H9 (cell line): ENCODE measurements around the gene AMOTL1. TPM values are rescaled to one million over a fixed set of nuclear protein-coding genes. Genes with fewer than 3 reads are reported as not detected.

ENCODE experiments used
- DNase-seq: peaks from one replicate; pipeline ENCODE4 v3.0.0-alpha.2; 2017
- H2AFZ ChIP-seq: one replicate; pipeline ENCODE4 v1.6.1; 2013; ENCODE audit warnings: mild to moderate bottlenecking, low read length, control low read depth, moderate library complexity
- H2AK5ac ChIP-seq: 2 replicates; pipeline ENCODE4 v1.6.1; 2013; ENCODE audit warnings: low read length, control low read depth, mixed read lengths; ENCODE audit not compliant: insufficient read length
- H2BK120ac ChIP-seq: one replicate; pipeline ENCODE4 v1.6.1; 2013; ENCODE audit warnings: low read depth, mild to moderate bottlenecking, low read length, control low read depth, inconsistent platforms; ENCODE audit not compliant: poor library complexity, severe bottlenecking
- H2BK12ac ChIP-seq: 2 replicates; pipeline ENCODE4 v1.6.1; 2013; ENCODE audit warnings: low read length, control low read depth, mixed read lengths, low read depth; ENCODE audit not compliant: insufficient read length
- H2BK15ac ChIP-seq: 2 replicates; pipeline ENCODE4 v1.6.1; 2013; ENCODE audit warnings: low read depth, low read length, control low read depth
- H2BK20ac ChIP-seq: one replicate; pipeline ENCODE4 v1.6.1; 2013; ENCODE audit warnings: low read depth, mild to moderate bottlenecking, low read length, control low read depth, inconsistent platforms; ENCODE audit not compliant: poor library complexity, severe bottlenecking
- H2BK5ac ChIP-seq: 2 replicates; pipeline ENCODE4 v1.6.1; 2013; ENCODE audit warnings: low read length, control low read depth, mixed read lengths; ENCODE audit not compliant: insufficient read length
- H3K14ac ChIP-seq: 2 replicates; pipeline ENCODE4 v1.6.1; 2013; ENCODE audit warnings: low read length, control low read depth; ENCODE audit not compliant: insufficient read depth
- H3K18ac ChIP-seq: 2 replicates; pipeline ENCODE4 v1.6.1; 2013; ENCODE audit warnings: low read depth, mild to moderate bottlenecking, mixed read lengths, low read length, control low read depth; ENCODE audit not compliant: insufficient read length
- H3K23ac ChIP-seq: 2 replicates; pipeline ENCODE4 v1.6.1; 2013; ENCODE audit warnings: low read length, control low read depth, mixed read lengths, low read depth; ENCODE audit not compliant: insufficient read length
- H3K23me2 ChIP-seq: 2 replicates; pipeline ENCODE4 v1.6.1; 2013; ENCODE audit warnings: low read depth, mild to moderate bottlenecking, mixed read lengths, low read length, control low read depth; ENCODE audit not compliant: insufficient read length, poor library complexity, severe bottlenecking
- H3K27ac ChIP-seq: 2 replicates; pipeline ENCODE4 v1.5.1; 2013; ENCODE audit warnings: low read length, control low read depth, mixed read lengths, low read depth; ENCODE audit not compliant: insufficient read length
- H3K27me3 ChIP-seq: 2 replicates; pipeline ENCODE4 v1.6.1; 2013; ENCODE audit warnings: low read length, control low read depth, inconsistent platforms; ENCODE audit not compliant: insufficient read depth
- H3K4ac ChIP-seq: 2 replicates; pipeline ENCODE4 v1.6.1; 2013; ENCODE audit warnings: low read depth, mild to moderate bottlenecking, control low read depth, inconsistent platforms, low read length, moderate library complexity
- H3K4me1 ChIP-seq: 2 replicates; pipeline ENCODE4 v1.6.1; 2013; ENCODE audit warnings: low read length, control low read depth, inconsistent platforms; ENCODE audit not compliant: insufficient read depth
- H3K4me2 ChIP-seq: 2 replicates; pipeline ENCODE4 v1.6.1; 2013; ENCODE audit warnings: low read length, control low read depth, mixed read lengths; ENCODE audit not compliant: insufficient read length, insufficient read depth
- H3K56ac ChIP-seq: 2 replicates; pipeline ENCODE4 v1.6.1; 2013; ENCODE audit warnings: low read depth, mild to moderate bottlenecking, mixed read lengths, low read length, control low read depth; ENCODE audit not compliant: insufficient read length
- H3K79me1 ChIP-seq: 2 replicates; pipeline ENCODE4 v1.6.1; 2013; ENCODE audit warnings: low read depth, mild to moderate bottlenecking, moderate library complexity, low read length, control low read depth, inconsistent platforms; ENCODE audit not compliant: insufficient read depth, poor library complexity, severe bottlenecking
- H3K79me2 ChIP-seq: 2 replicates; pipeline ENCODE4 v1.6.1; 2013; ENCODE audit warnings: low read length, control low read depth, inconsistent platforms; ENCODE audit not compliant: insufficient read depth
- H3K9ac ChIP-seq: 2 replicates; pipeline ENCODE4 v1.6.1; 2013; ENCODE audit warnings: low read length, control low read depth, mixed read lengths; ENCODE audit not compliant: insufficient read length; ENCODE audit errors: extremely low read depth
- H3K9me3 ChIP-seq: one replicate; pipeline ENCODE4 v1.6.1; 2013; ENCODE audit warnings: low read depth, low read length, inconsistent platforms; ENCODE audit not compliant: control insufficient read depth
- H3T11ph ChIP-seq: one replicate; pipeline ENCODE4 v1.6.1; 2013; ENCODE audit warnings: mild to moderate bottlenecking, low read length, control low read depth, inconsistent platforms
- H4K20me1 ChIP-seq: one replicate; pipeline ENCODE4 v1.6.1; 2013; ENCODE audit not compliant: control insufficient read depth, insufficient read length, insufficient read depth
- H4K5ac ChIP-seq: 2 replicates; pipeline ENCODE4 v1.6.1; 2013; ENCODE audit warnings: low read depth, mild to moderate bottlenecking, mixed read lengths, low read length, control low read depth; ENCODE audit not compliant: insufficient read length
- H4K8ac ChIP-seq: replicated peaks from 2 replicates; pipeline ENCODE4 v1.6.1; 2013; ENCODE audit warnings: low read length, control low read depth, mixed read lengths, low read depth; ENCODE audit not compliant: insufficient read length
- H4K91ac ChIP-seq: 2 replicates; pipeline ENCODE4 v1.6.1; 2013; ENCODE audit warnings: low read depth, mild to moderate bottlenecking, moderate library complexity, mixed read lengths, low read length, control low read depth; ENCODE audit not compliant: insufficient read length
- H3K27ac Mint-ChIP-seq, 3 experiments: 2 replicates in 2 of 3; 3 replicates in 1 of 3; pipeline ENCODE4 v1.8.0; 2020 to 2021; ENCODE audit warnings: mixed read lengths in 3 of 3, mild to moderate bottlenecking in 1 of 3, moderate library complexity in 1 of 3
- H3K27me3 Mint-ChIP-seq: 2 replicates; pipeline ENCODE4 v1.8.0; 2021; ENCODE audit warnings: low read depth, mild to moderate bottlenecking, moderate library complexity, mixed read lengths
- H3K36me3 Mint-ChIP-seq, 3 experiments: 2 replicates in 2 of 3; 3 replicates in 1 of 3; pipeline ENCODE4 v1.8.0; 2020 to 2021; ENCODE audit warnings: low read depth in 3 of 3, mixed read lengths in 3 of 3; ENCODE audit not compliant: insufficient read depth in 1 of 3
- H3K4me1 Mint-ChIP-seq, 2 experiments: 2 replicates each; pipeline ENCODE4 v1.8.0; 2020; ENCODE audit warnings: mixed read lengths in 2 of 2
- H3K4me3 Mint-ChIP-seq, 2 experiments: 2 replicates in 1 of 2; 3 replicates in 1 of 2; pipeline ENCODE4 v1.8.0; 2020 to 2021; ENCODE audit warnings: mild to moderate bottlenecking in 2 of 2, mixed read lengths in 2 of 2, moderate library complexity in 1 of 2
- H3K9me3 Mint-ChIP-seq, 2 experiments: 2 replicates in 1 of 2; 3 replicates in 1 of 2; pipeline ENCODE4 v1.8.0; 2020; ENCODE audit warnings: mild to moderate bottlenecking in 2 of 2, mixed read lengths in 2 of 2, moderate library complexity in 1 of 2
- CTCF ChIP-seq: fragments of 200-600 bp; sonication (generic); conservative IDR thresholded peaks from 3 replicates; pipeline ENCODE4 v1.8.0; 2021; ENCODE audit warnings: antibody characterized with exemption, mild to moderate bottlenecking
- WGBS: extraction: QIAGEN DNeasy Blood & Tissue Kit; methylation state at CpG from one replicate; pipeline ENCODE4 v1.1.7; 2013; ENCODE audit warnings: missing lambda C conversion rate, low lambda C conversion rate, mixed read lengths; ENCODE audit not compliant: insufficient read length; ENCODE audit errors: extremely low coverage; 5-methylcytosine and 5-hydroxymethylcytosine counted together
- total RNA-seq: library from RNA; stranded (reverse); gene quantifications from 2 replicates; pipeline ENCODE4 v1.2.1, GENCODE V29; 2021

Gene AMOTL1
- total RNA-seq, 1 experiment from 2014 or later: 18.5 TPM

DNA sequence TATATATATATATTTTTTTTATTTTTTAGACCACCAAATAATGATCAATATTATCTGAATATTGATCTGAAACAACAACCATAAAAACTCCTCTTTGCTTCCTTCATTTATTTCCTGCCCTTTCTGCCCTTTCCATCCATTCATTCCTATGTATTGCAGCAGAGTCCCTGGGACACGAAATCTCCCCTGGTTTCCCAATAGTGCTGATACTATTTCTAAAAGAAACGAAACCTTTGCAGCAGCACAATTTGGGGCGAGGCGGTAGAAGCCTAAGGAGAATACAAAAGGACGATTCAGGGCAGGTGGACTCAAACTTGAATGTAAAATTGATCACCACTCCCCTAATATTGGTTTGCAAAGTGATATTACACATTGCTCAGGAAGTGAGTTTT lies 16.9 kb upstream of the AMOTL1 start:
- Histone ChIP-seq H2BK12ac (no peak overlapping the region), H3K79me1 (no peaks in the 10 kb centered on the region), H4K91ac (no peak overlapping the region), H4K20me1 (no peaks in the 10 kb centered on the region), H3K79me2 (no peaks in the 10 kb centered on the region), H3K23ac (no peak overlapping the region), H4K5ac (no peak overlapping the region), H2BK15ac (no peak overlapping the region), H3K4ac (no peak overlapping the region), H3K56ac (no peak overlapping the region), H3T11ph (no peak overlapping the region), H2AFZ (no peak overlapping the region), H3K18ac (no peak overlapping the region), H2BK5ac (no peak overlapping the region), H4K8ac (no peak overlapping the region), H3K9me3 (no peaks in the 10 kb centered on the region), H3K4me1 (0 out of 2 replicates have a peak, but pooled peaks cover 2% of the 10 kb centered on the region), H2BK120ac (no peak overlapping the region), H2AK5ac (no peak overlapping the region), H3K27ac (no peak overlapping the region), H3K4me2 (no peak overlapping the region), H3K9ac (no peak overlapping the region), H3K14ac (no peak overlapping the region), H3K23me2 (no peaks in the 10 kb centered on the region), H2BK20ac (no peak overlapping the region), H3K27me3 (no peaks in the 10 kb centered on the region)
- Mint-ChIP-seq H3K27ac (no peak overlapping the region), H3K36me3 (no peaks in the 10 kb centered on the region), H3K27me3 (no peaks in the 10 kb centered on the region; the same call in none of the 2 replicates), H3K9me3 (no peaks in the 10 kb centered on the region), H3K4me3 (no peak overlapping the region), H3K4me1 (peaks cover 0 to 24% of the 10 kb centered on the region in 2 experiments; a peak in 2 of 4 replicates)
- no CpG with 5 or more reads among the region's 5 CpGs for WGBS
- no peak for TF ChIP-seq CTCF
- DNase-seq: no peak
